Effector memory CD4-positive, alpha-beta T cell (primary cell): ENCODE data around the gene HES7.

Source experiments
- DNase-seq, 3 donors: peaks; one replicate each; pipeline ENCODE4 v3.0.0-alpha.2; 2020
- H3K27ac ChIP-seq: 2 replicates; pipeline ENCODE4 v1.7.0; 2013; ENCODE audit warnings: mild to moderate bottlenecking, low read length, moderate library complexity; ENCODE audit not compliant: insufficient read depth, poor library complexity, severe bottlenecking
- H3K27me3 ChIP-seq: replicated peaks from 2 replicates; pipeline ENCODE4 v1.7.0; 2013; ENCODE audit warnings: mild to moderate bottlenecking, low read length; ENCODE audit not compliant: insufficient read depth, control insufficient read depth, poor library complexity, severe bottlenecking
- H3K36me3 ChIP-seq: 2 replicates; pipeline ENCODE4 v1.7.0; 2013; ENCODE audit warnings: mild to moderate bottlenecking, low read length, moderate library complexity; ENCODE audit not compliant: control insufficient read depth, insufficient read depth
- H3K4me1 ChIP-seq: 2 replicates; pipeline ENCODE4 v1.7.0; 2013; ENCODE audit warnings: low read length, mild to moderate bottlenecking; ENCODE audit not compliant: control insufficient read depth, insufficient read depth, poor library complexity, severe bottlenecking
- H3K4me3 ChIP-seq: 2 replicates; pipeline ENCODE4 v1.7.0; 2013; ENCODE audit warnings: low read length, low read depth, mild to moderate bottlenecking; ENCODE audit not compliant: insufficient read depth, poor library complexity, severe bottlenecking
- H3K9me3 ChIP-seq: 2 replicates; pipeline ENCODE4 v1.7.0; 2013; ENCODE audit warnings: mild to moderate bottlenecking, low read length, moderate library complexity; ENCODE audit not compliant: control insufficient read depth

HES7 gene

GRCh38 chr17:8143581-8144400 is 19.9 kb upstream of the HES7 start:
- Histone ChIP-seq H3K36me3 (peaks cover 75% of the 10 kb centered on the region), H3K27ac (no peak overlapping the region), H3K4me3 (no peak overlapping the region), H3K9me3 (no peaks in the 10 kb centered on the region), H3K27me3 (no peaks in the 10 kb centered on the region), H3K4me1 (no peaks in the 10 kb centered on the region)
- no peak for DNase-seq

- Histone ChIP-seq H3K4me1 (peaks cover 6% of the 10 kb centered on the region), H3K9me3 (no peaks in the 10 kb centered on the region), H3K27me3 (no peaks in the 10 kb centered on the region), H3K36me3 (peaks cover 68% of the 10 kb centered on the region), H3K4me3 (no peak overlapping the region), H3K27ac (no peak overlapping the region)
- DNase-seq, result no peak
Measured at GRCh38 chr17:8142887-8143580, 19.1 kb upstream of the HES7 start.

GRCh38 chr17:8142158-8142886 is 18.4 kb upstream of the HES7 start:
- peaks cover 7% of the 10 kb centered on the region for H3K4me1 ChIP-seq
- no peaks in the 10 kb centered on the region for H3K9me3 ChIP-seq
- H3K36me3 ChIP-seq, result peaks cover 61% of the 10 kb centered on the region
- DNase-seq, result no peak
- no peak overlapping the region for H3K4me3 ChIP-seq
- no peaks in the 10 kb centered on the region for H3K27me3 ChIP-seq
- H3K27ac ChIP-seq, result no peak overlapping the region

GRCh38 chr17:8141741-8142140 is 17.8 kb upstream of the HES7 start:
- Histone ChIP-seq H3K27ac (no peak overlapping the region), H3K9me3 (no peaks in the 10 kb centered on the region), H3K36me3 (peaks cover 55% of the 10 kb centered on the region), H3K4me1 (peaks cover 7% of the 10 kb centered on the region), H3K4me3 (no peak overlapping the region), H3K27me3 (no peaks in the 10 kb centered on the region)
- no peak for DNase-seq

- DNase-seq, result no peak
- Histone ChIP-seq H3K9me3 (no peaks in the 10 kb centered on the region), H3K36me3 (peaks cover 48% of the 10 kb centered on the region), H3K4me3 (no peak overlapping the region), H3K27me3 (no peaks in the 10 kb centered on the region), H3K4me1 (peaks cover 7% of the 10 kb centered on the region), H3K27ac (no peak overlapping the region)
Measured at GRCh38 chr17:8141045-8141444, 17.1 kb upstream of the HES7 start.

- no peak for DNase-seq
- Histone ChIP-seq H3K4me3 (no peak overlapping the region), H3K27me3 (no peaks in the 10 kb centered on the region), H3K36me3 (peaks cover 41% of the 10 kb centered on the region), H3K27ac (no peak overlapping the region), H3K4me1 (peaks cover 7% of the 10 kb centered on the region), H3K9me3 (no peaks in the 10 kb centered on the region)
Measured at GRCh38 chr17:8140065-8141029, 16.4 kb upstream of the HES7 start.

- H3K27me3 ChIP-seq, result no peaks in the 10 kb centered on the region
- H3K4me3 ChIP-seq, result peak overlapping the region; percentile 52
- H3K9me3 ChIP-seq, result no peaks in the 10 kb centered on the region
- peaks cover 28% of the 10 kb centered on the region for H3K36me3 ChIP-seq
- peaks cover 7% of the 10 kb centered on the region for H3K4me1 ChIP-seq
- peak overlapping the region; percentile 83 for H3K27ac ChIP-seq
- peak; percentile 88 to 90 (median 90) for DNase-seq
Measured at GRCh38 chr17:8138672-8139371, 14.9 kb upstream of the HES7 start.

GRCh38 chr17:8138374-8138671 is 14.4 kb upstream of the HES7 start:
- DNase-seq, result no peak
- Histone ChIP-seq H3K36me3 (peaks cover 23% of the 10 kb centered on the region), H3K27ac (peak overlapping the region; percentile 83), H3K9me3 (no peaks in the 10 kb centered on the region), H3K4me3 (peak overlapping the region; percentile 52), H3K27me3 (no peaks in the 10 kb centered on the region), H3K4me1 (peaks cover 7% of the 10 kb centered on the region)
